Nephron (organoid): ENCODE data around the gene KLHDC8B.

Experiments used
- H3K27ac Mint-ChIP-seq, 3 experiments: 2 replicates each; pipeline ENCODE4 v1.8.0; 2020; ENCODE audit warnings: mixed read lengths in 3 of 3, mild to moderate bottlenecking in 2 of 3, moderate library complexity in 1 of 3
- H3K27me3 Mint-ChIP-seq: 2 replicates; pipeline ENCODE4 v1.8.0; 2021; ENCODE audit warnings: low read depth, mild to moderate bottlenecking, moderate library complexity, mixed read lengths
- H3K36me3 Mint-ChIP-seq: 2 replicates; pipeline ENCODE4 v1.8.0; 2020; ENCODE audit warnings: low read depth, mixed read lengths
- H3K4me1 Mint-ChIP-seq: 2 replicates; pipeline ENCODE4 v1.8.0; 2020; ENCODE audit warnings: mixed read lengths
- H3K4me3 Mint-ChIP-seq, 3 experiments: 2 replicates each; pipeline ENCODE4 v1.8.0; 2020; ENCODE audit warnings: mild to moderate bottlenecking in 3 of 3, mixed read lengths in 3 of 3, moderate library complexity in 2 of 3
- H3K9me3 Mint-ChIP-seq: 2 replicates; pipeline ENCODE4 v1.8.0; 2020; ENCODE audit warnings: mixed read lengths
- CTCF ChIP-seq, 3 experiments: fragments of 200-600 bp; sonication (generic); IDR thresholded peaks; one replicate each; pipeline ENCODE4 v1.5.0; 2021; ENCODE audit warnings: antibody characterized with exemption in 3 of 3; ENCODE audit not compliant: unreplicated experiment in 3 of 3

Gene KLHDC8B

GRCh38 chr3:49132437-49133225, 38.8 kb upstream of the KLHDC8B start, which contains the start of gene LAMB2:
TSS of gene LAMB2 (minus strand) at chr3:49133050. CDS start at chr3:49132867, 183 bp downstream.
- H3K9me3 Mint-ChIP-seq: no peaks in the 10 kb centered on the region
- TF ChIP-seq CTCF (IDR thresholded peaks at IDR 0.05; ENCODE audit: unreplicated experiment in 3 of 3): no peak
- H3K27ac Mint-ChIP-seq: peak within 1 kb of the TSS; percentile 77 to 98 (median 88)
- H3K4me3 Mint-ChIP-seq: peak within 1 kb of the TSS; percentile 98 to 99 (median 98)
- H3K4me1 Mint-ChIP-seq: peaks cover 19% of the 10 kb centered on the region
- H3K27me3 Mint-ChIP-seq: no peaks in the 10 kb centered on the region
- H3K36me3 Mint-ChIP-seq: peaks cover 19% of the 10 kb centered on the region

DNA sequence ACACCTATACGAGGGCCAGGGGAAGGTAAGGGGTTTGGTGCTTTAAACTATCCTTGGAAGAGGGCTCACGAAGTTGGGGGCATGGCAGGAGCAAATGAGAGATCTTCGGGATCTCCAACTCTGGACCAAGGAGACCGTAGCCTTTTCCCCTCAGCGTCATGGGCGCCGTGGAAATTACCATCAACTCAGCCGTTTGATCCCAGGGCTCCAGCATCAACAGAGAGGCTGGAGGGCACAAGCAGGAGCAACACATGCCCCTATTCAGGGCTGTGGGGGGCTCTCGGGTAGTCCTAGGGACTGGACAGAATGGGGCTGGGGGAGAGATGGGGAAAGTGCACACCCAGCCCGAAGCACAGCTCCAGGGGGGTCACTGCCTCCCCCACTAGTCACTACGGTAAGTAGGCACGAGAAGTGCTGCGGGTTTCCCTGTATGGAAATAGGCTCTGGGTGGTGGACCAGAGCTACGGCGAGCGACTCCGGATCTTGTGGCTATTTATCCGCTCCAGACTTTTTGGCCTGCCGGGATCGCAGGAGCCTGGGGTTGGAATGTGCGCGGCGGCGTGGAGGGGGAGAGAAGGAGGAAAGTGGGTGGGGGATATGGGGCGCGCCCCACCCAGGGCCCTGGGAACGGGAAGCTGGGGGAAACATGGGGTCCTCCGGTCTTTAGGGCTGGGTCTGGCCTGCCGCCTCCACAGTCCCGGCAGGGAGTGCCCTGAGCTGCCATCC, 38.0 kb upstream of the KLHDC8B start:
- no peak for TF ChIP-seq CTCF (IDR thresholded peaks at IDR 0.05; ENCODE audit: unreplicated experiment in 3 of 3)
- Mint-ChIP-seq H3K4me1 (peaks cover 19% of the 10 kb centered on the region), H3K27me3 (no peaks in the 10 kb centered on the region), H3K4me3 (peak overlapping the region; percentile 98 to 99 (median 98)), H3K27ac (peak overlapping the region; percentile 77 to 98 (median 88)), H3K9me3 (no peaks in the 10 kb centered on the region), H3K36me3 (peaks cover 19% of the 10 kb centered on the region)

GRCh38 chr3:49134471-49135265, 36.7 kb upstream of the KLHDC8B start:
- Mint-ChIP-seq H3K4me3 (peak overlapping the region; percentile 98 to 99 (median 98)), H3K36me3 (peaks cover 8% of the 10 kb centered on the region), H3K27me3 (no peaks in the 10 kb centered on the region), H3K27ac (peak overlapping the region; percentile 57 to 98 (median 94)), H3K9me3 (no peaks in the 10 kb centered on the region), H3K4me1 (peaks cover 16% of the 10 kb centered on the region)
- no peak for TF ChIP-seq CTCF (IDR thresholded peaks at IDR 0.05; ENCODE audit: unreplicated experiment in 3 of 3)

GRCh38 chr3:49135499-49135898, 35.9 kb upstream of the KLHDC8B start:
- no peak for TF ChIP-seq CTCF (IDR thresholded peaks at IDR 0.05; ENCODE audit: unreplicated experiment in 3 of 3)
- H3K27ac Mint-ChIP-seq: peak overlapping the region; percentile 57 to 98 (median 94)
- peaks cover 5% of the 10 kb centered on the region for H3K27me3 Mint-ChIP-seq
- peaks cover 15% of the 10 kb centered on the region for H3K4me1 Mint-ChIP-seq
- no peaks in the 10 kb centered on the region for H3K9me3 Mint-ChIP-seq
- H3K4me3 Mint-ChIP-seq: peak overlapping the region; percentile 98 to 99 (median 98)
- H3K36me3 Mint-ChIP-seq: peaks cover 4% of the 10 kb centered on the region

- TF ChIP-seq CTCF (IDR thresholded peaks at IDR 0.05; ENCODE audit: unreplicated experiment in 3 of 3): no peak
- Mint-ChIP-seq H3K36me3 (no peaks in the 10 kb centered on the region), H3K27ac (no peak overlapping the region), H3K4me3 (no peak overlapping the region), H3K4me1 (no peaks in the 10 kb centered on the region), H3K27me3 (peaks cover 13% of the 10 kb centered on the region), H3K9me3 (peaks cover 2% of the 10 kb centered on the region)
Observed at GRCh38 chr3:49140080-49140479, 31.3 kb upstream of the KLHDC8B start.
